Activated CD4-positive, alpha-beta T cell treated with anti-CD3 and anti-CD28 coated beads, Interleukin-2, amount 50 U/mL, for 24 hours (primary cell): ENCODE data around the gene GGA1.

ENCODE experiments used
- DNase-seq, 2 donors: peaks; one replicate each; pipeline ENCODE4 v3.0.0-alpha.2; 2020; ENCODE audit warnings: low read depth in 1 of 2, low spot score in 1 of 2

The GGA1 gene

DNA sequence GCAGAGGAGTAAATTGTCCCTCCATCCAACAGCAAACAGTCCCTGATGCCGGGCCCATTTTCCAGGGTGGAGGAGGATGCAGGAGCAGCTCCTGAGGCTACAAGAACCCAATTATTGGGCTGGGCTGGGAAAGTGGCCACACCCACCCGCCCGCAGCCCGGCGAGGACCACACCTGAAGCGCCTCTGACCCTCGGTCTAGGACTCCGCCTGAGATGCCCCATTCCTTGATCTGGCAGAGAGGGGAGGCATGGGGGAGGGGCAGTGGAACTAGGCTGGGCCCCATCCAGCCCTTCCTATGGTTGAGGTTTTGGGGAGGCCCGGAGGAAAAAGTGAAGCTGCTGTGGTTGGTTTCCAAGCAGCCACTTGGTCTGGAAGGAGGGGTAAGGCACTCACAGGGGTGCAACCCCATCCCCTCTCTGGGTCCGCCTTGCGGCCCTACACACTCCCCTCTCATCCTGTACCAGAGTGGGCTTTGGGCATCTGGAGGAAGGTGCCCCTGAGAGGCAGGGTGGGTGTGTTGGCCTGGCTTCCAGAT, 64.4 kb downstream of the GGA1 start:
- no peak for DNase-seq

DNA sequence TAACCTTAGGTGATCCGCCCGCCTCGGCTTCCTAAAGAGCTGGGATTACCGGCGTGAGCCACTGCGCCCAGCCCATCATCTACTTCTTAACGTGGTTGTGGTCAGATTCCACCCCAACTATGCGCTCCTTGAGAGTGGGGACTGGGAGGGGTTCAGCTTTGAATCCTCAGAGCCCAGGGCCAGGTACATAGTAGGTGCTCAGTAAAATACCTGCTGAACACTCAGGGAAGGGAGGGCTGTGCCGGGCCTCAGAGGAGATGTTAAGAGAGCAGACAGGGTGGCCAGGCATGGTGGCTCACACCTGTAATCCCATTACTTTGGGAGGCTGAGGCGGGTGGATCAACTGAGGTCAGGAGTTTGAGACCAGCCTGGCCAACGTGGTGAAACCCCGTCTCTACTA, 65.6 kb downstream of the GGA1 start:
- no peak for DNase-seq

DNA sequence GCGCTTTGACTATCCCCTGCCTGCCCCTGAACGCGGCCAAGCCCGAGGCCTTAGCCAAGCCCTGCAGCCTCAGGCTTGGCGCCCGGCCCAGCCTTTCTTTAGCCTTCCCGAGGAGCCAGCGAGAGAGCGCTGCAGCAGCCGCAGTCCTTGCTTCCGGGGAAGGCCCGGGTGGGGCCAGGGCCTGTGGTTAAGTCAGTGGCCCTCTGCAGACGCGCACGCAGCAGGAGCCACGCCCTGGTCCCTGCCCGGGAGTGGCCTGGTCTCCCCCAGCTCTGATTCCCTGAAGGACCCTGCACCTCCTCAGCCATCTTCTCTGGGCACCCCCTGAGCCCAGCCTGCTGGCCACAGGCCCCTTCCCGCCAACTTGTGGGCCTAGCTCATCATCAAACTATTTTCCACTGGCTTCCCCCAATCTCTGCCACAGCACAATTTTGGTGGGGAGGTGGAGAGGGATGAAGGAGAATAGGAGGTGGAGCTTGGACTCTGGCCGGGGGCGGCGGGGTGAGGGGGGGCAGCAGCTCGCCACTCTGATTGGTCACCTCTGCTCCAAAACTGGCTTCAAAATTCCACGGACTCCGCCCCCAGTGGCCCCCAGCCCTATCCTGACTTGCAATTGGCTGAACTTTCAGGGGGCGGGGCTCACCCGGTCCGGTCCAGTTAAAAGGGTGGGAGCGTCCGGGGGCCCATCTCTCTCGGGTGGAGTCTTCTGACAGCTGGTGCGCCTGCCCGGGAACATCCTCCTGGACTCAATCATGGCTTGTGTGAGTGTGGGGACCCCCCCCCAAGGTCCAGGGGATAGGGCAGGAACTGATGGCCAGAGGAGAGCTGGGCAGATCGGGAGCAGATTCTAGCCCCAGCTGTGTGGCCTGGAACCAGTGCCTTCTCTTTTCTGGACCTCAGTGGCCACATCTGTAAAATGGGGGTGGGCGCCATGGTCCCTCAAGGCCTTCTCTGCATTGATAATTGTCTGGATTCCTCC, 66.6 kb downstream of the GGA1 start, which contains the start of gene LGALS1:
Gene LGALS1 (plus strand): TSS at position 686 of the 979 bp plus-strand sequence. CDS start 67 bp downstream, at position 753.
- no peak for DNase-seq

DNA sequence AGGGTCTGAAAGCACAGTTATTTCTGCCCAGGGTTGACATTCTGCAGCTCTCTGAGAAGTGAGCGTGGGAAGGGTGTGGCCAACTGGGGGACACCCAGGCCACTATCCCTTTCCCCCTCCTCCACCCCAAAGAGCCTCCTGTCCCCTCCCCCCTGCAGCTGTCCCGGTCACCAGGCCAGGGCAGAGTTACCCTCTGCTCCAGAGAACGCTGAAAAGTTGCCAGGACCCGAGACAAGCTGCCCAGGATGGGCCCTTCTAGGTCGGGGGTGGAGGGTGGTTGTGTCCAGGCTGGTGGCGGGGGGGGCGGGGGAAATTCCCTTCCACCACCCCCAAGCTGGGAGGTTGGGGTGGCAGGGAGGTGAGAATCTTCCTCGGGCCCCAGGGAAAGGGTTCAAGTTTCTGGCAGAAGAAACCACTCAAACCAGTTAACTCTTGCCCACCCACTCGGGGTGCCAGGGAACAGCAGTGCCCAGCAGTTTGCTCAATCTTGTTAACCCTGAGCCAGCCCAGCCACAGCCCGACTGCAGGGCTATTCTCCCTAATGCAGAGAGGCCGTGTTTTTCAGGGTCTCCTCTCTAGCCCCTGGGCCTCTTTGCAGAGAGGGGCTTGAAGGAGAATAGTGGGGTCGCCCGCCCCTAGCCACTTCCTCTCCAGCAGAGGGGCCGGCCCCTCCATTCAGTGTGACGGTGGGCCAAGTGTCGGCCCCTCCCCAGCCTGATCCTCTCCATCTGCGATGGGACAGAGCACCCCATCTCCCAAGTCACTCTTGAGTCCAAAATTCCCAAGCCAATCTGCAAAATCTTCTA, 67.5 kb downstream of the GGA1 start:
- no peak for DNase-seq

DNA sequence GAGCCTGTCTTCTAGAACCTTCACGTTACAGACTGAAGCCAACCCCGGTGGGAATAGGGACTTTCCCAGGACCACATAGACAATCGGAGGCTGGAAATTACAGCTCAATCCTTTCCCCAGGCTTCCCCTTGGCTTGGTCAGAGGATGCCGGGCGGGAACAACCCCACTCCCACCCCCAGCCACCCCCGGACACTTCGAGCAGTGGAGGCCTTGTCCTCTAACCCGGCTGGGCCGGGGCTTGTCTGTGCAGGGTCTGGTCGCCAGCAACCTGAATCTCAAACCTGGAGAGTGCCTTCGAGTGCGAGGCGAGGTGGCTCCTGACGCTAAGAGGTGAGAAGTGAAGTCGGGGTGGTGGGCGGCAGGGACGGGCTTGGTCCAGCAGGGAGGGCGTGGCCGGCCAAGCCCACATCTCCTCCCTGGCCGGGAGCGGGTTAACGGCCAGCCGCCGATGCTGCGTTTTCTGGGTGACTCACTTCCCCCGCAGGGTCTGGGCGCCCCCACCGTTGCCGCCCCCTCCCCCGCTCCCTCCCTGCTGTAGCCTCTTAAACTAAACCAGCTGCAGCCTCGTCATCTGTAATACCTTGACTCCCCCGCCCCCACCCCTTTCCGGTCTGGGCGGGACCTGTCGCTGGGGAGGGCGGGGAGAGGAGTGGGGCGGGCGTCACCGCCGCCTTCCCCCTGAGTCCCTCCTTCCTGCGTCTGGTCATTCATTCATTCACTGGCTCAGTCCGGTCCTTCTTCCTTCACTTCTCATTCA, 68.3 kb downstream of the GGA1 start:
- DNase-seq = peak; percentile 86 to 87

DNA sequence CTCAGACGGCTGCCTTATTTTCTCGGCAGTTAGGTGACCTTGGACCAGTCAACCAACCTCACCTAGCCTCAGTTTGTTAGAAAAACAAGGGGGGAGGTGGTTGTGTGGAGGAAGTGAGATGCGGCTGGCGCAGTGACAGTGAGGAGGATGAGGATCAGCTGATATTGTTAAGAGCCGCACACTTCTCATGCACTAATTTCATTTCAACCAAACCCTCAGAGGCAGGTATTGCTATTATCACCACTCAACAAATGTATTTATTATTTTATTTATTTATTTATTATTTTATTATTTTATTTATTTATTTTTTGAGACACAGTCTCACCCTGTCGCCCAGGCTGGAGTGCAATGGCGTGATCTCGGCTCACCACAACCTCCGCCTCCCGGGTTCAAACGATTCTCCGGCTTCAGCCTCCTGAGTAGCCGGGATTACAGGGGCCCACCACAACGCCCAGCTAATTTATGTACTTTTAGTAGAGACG, 68.9 kb downstream of the GGA1 start:
- DNase-seq = no peak

DNA sequence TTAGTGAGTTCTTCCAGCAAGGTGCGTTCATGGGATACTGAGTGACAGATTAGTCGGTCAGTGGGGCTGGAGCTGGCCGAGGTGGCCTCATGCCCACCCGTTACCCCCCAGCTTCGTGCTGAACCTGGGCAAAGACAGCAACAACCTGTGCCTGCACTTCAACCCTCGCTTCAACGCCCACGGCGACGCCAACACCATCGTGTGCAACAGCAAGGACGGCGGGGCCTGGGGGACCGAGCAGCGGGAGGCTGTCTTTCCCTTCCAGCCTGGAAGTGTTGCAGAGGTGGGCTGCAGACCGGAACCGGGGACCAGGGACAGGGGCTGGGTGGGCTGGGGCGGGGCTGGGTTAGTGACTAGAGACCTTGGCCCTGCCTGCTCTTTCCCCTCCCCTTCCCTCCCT, 69.7 kb downstream of the GGA1 start:
- DNase-seq = no peak

DNA sequence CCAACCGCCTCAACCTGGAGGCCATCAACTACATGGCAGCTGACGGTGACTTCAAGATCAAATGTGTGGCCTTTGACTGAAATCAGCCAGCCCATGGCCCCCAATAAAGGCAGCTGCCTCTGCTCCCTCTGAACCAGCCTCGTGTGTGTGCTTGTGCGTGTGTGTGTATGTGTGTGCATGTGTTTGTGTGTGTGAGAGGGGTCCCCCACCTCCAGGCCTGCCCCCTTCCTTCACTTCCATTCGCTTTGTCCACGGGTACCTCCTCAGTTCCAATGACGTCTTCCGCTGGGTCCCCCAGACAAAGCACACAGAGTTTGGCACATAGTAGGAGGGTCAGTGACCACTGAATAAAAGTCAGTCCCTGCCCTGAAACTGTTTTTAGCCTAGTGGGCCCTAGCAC, 71.0 kb downstream of the GGA1 start:
- DNase-seq = no peak

DNA sequence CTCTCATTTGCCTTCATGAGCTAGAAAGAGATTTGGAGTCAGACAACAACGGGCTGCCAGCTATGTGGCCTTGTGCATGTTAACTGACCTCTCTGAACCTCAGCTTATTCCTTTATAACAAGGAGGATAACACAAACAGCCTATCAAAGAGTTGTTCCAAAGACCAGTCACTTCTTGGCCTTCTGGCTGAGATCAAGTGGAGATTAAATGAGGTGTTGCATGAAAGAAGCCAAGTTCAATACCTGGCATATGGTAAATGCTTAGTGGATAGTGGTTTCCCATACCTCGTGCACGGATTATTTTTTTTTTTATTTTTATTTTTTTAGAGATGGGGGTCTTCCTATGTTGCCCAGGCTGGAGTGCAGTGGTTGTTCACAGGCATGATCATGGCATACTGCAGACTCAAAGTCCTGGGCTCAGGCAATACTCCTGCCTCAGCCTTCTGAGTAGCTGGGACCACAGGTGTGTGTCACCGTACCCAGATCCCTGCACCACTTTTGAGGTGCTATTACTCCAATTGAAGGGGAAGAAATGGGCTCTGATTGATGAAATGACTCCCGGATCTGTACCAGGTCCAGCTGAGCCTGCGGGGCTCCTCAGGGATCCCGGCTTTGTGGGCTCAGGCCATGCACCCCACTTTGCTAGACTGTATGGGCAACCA, 71.7 kb downstream of the GGA1 start:
- DNase-seq = no peak

DNA sequence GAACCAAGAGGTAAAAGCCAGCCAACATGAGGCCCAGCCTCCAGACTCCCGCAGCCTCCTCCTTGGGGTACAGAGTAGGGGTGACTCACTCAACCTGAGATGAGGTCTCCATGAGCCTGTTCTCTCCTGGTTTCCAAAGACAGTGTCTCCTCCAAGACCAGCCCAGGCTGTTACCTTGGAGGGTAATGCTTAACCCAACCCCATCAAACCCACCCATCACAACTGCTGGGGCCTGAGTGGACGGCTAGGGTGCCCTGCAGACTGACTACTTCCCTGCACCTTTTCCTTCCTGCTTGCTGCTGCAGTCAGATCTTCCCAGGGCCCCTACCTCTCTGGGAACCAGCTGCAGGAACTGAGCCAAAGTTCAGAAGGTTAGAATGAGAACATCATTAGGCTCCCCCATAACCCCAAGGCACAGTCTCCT, 72.4 kb downstream of the GGA1 start:
- DNase-seq = no peak

DNA sequence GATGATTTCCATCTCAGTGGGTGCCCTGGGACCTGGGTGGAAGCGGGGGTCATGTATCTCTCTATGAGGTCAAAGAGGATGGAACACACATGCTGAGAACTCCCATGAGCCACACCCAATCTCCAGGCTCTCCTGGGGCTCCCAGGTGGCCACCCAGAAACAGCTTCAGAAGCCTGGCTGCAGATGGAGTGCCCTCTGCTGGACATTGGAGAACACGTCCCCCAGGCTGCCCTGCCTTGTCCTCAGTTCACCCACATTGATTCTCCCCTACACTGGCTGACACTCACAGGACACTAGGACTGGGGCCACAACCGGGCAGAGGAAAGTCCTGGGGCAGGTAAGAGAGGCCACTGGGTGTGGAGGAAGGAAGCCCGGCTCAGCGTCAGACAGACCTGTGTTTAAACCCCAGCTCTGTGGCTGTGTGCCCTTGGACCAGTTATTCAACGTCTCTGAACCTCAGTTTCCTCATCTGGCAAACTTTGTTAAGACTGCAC, 73.0 kb downstream of the GGA1 start:
- peak in 1 of 2 donors; percentile 69 for DNase-seq
